Trophoblast cell (in vitro differentiated cells and primary cell): ENCODE measurements around the gene SEMA4F.
"Not testable (repeated sequence)": the region's sequence is repeated elsewhere in the genome, so short reads cannot be mapped to it uniquely, and the experiment has no call there.

Experiments used
- DNase-seq, 2 donors: peaks; one replicate each; pipeline ENCODE4 v3.0.0-alpha.2; 2016
- H2AFZ ChIP-seq: 2 replicates; pipeline ENCODE4 v1.6.1; 2013; ENCODE audit warnings: low read length, moderate library complexity, mild to moderate bottlenecking; ENCODE audit not compliant: insufficient read depth, poor library complexity
- H2AK5ac ChIP-seq: 2 replicates; pipeline ENCODE4 v1.6.1; 2013; ENCODE audit warnings: mild to moderate bottlenecking, low read length
- H2BK120ac ChIP-seq: 2 replicates; pipeline ENCODE4 v1.6.1; 2013; ENCODE audit warnings: low read length, mild to moderate bottlenecking, moderate library complexity; ENCODE audit not compliant: insufficient read depth, poor library complexity
- H2BK12ac ChIP-seq: 2 replicates; pipeline ENCODE4 v1.6.1; 2013; ENCODE audit warnings: mild to moderate bottlenecking, low read length, moderate library complexity
- H2BK5ac ChIP-seq: 2 replicates; pipeline ENCODE4 v1.6.1; 2013; ENCODE audit warnings: low read length, low read depth, moderate library complexity, mild to moderate bottlenecking; ENCODE audit not compliant: poor library complexity
- H3K14ac ChIP-seq: 2 replicates; pipeline ENCODE4 v1.6.1; 2013; ENCODE audit warnings: mild to moderate bottlenecking, low read length
- H3K18ac ChIP-seq: 2 replicates; pipeline ENCODE4 v1.6.1; 2013; ENCODE audit warnings: mild to moderate bottlenecking, low read length
- H3K23ac ChIP-seq: 2 replicates; pipeline ENCODE4 v1.6.1; 2013; ENCODE audit warnings: low read length
- H3K27ac ChIP-seq: 2 replicates; pipeline ENCODE4 v1.5.1; 2013; ENCODE audit warnings: low read depth, mild to moderate bottlenecking, inconsistent platforms, low read length, moderate library complexity
- H3K27me3 ChIP-seq: 2 replicates; pipeline ENCODE4 v1.6.1; 2013; ENCODE audit warnings: inconsistent platforms, mild to moderate bottlenecking, low read length, moderate library complexity; ENCODE audit not compliant: insufficient read depth
- H3K36me3 ChIP-seq, 2 experiments: 1 replicate in 1 of 2; 2 replicates in 1 of 2; pipeline ENCODE4 v1.6.1; 2013; ENCODE audit warnings: low read length in 2 of 2, mild to moderate bottlenecking in 2 of 2, moderate library complexity in 1 of 2; ENCODE audit not compliant: insufficient read depth in 2 of 2, control insufficient read depth in 1 of 2
- H3K4ac ChIP-seq: 2 replicates; pipeline ENCODE4 v1.6.1; 2013; ENCODE audit warnings: low read depth, mild to moderate bottlenecking, low read length, moderate library complexity
- H3K4me1 ChIP-seq, 2 experiments: 1 replicate in 1 of 2; 2 replicates in 1 of 2; pipeline ENCODE4 v1.6.1; 2013; ENCODE audit warnings: low read length in 2 of 2, mild to moderate bottlenecking in 2 of 2, moderate library complexity in 1 of 2; ENCODE audit not compliant: insufficient read depth in 2 of 2, control insufficient read depth in 1 of 2
- H3K4me2 ChIP-seq: 2 replicates; pipeline ENCODE4 v1.6.1; 2013; ENCODE audit warnings: inconsistent platforms, mild to moderate bottlenecking, low read length, moderate library complexity
- H3K4me3 ChIP-seq: 2 replicates; pipeline ENCODE4 v1.5.1; 2013; ENCODE audit warnings: mild to moderate bottlenecking, low read depth, low read length, inconsistent platforms
- H3K79me1 ChIP-seq: one replicate; pipeline ENCODE4 v1.6.1; 2013; ENCODE audit warnings: low read length
- H3K79me2 ChIP-seq: 2 replicates; pipeline ENCODE4 v1.6.1; 2013; ENCODE audit warnings: low read length, mild to moderate bottlenecking; ENCODE audit not compliant: control insufficient read depth, insufficient read depth, poor library complexity
- H3K9ac ChIP-seq: 2 replicates; pipeline ENCODE4 v1.6.1; 2013; ENCODE audit warnings: mild to moderate bottlenecking, low read length
- H3K9me3 ChIP-seq: 2 replicates; pipeline ENCODE4 v1.6.1; 2013; ENCODE audit warnings: low read depth, mild to moderate bottlenecking, control low read depth, inconsistent platforms, low read length; ENCODE audit not compliant: insufficient read depth
- H4K12ac ChIP-seq: 2 replicates; pipeline ENCODE4 v1.6.1; 2013; ENCODE audit warnings: low read depth, mild to moderate bottlenecking, low read length, moderate library complexity
- H4K8ac ChIP-seq: 2 replicates; pipeline ENCODE4 v1.6.1; 2013; ENCODE audit warnings: low read depth, mild to moderate bottlenecking, low read length, moderate library complexity
- H4K91ac ChIP-seq: one replicate; pipeline ENCODE4 v1.6.1; 2013; ENCODE audit warnings: low read depth, mild to moderate bottlenecking, low read length, moderate library complexity
- WGBS: extraction: QIAGEN DNeasy Blood & Tissue Kit; methylation state at CpG from one replicate; pipeline ENCODE4 v1.1.7; 2013; ENCODE audit warnings: missing lambda C conversion rate; ENCODE audit not compliant: insufficient read length, insufficient coverage; ENCODE audit errors: extremely low coverage; 5-methylcytosine and 5-hydroxymethylcytosine counted together

SEMA4F gene

GRCh38 chr2:74630454-74630853 is 23.6 kb upstream of the SEMA4F start:
- not testable (repeated sequence) for H3K27me3 ChIP-seq, H3K9ac ChIP-seq, H4K91ac ChIP-seq, H3K14ac ChIP-seq, H3K36me3 ChIP-seq, H3K27ac ChIP-seq, H3K4ac ChIP-seq, H2BK120ac ChIP-seq, H3K4me3 ChIP-seq, H2BK12ac ChIP-seq, H3K4me2 ChIP-seq, H2AFZ ChIP-seq, H2BK5ac ChIP-seq, H3K79me1 ChIP-seq, H3K79me2 ChIP-seq, H4K8ac ChIP-seq, DNase-seq, H3K18ac ChIP-seq, H4K12ac ChIP-seq, H3K4me1 ChIP-seq, H2AK5ac ChIP-seq, H3K9me3 ChIP-seq, H3K23ac ChIP-seq
- WGBS, result no CpG with 5 or more reads among the region's 3 CpGs

DNA sequence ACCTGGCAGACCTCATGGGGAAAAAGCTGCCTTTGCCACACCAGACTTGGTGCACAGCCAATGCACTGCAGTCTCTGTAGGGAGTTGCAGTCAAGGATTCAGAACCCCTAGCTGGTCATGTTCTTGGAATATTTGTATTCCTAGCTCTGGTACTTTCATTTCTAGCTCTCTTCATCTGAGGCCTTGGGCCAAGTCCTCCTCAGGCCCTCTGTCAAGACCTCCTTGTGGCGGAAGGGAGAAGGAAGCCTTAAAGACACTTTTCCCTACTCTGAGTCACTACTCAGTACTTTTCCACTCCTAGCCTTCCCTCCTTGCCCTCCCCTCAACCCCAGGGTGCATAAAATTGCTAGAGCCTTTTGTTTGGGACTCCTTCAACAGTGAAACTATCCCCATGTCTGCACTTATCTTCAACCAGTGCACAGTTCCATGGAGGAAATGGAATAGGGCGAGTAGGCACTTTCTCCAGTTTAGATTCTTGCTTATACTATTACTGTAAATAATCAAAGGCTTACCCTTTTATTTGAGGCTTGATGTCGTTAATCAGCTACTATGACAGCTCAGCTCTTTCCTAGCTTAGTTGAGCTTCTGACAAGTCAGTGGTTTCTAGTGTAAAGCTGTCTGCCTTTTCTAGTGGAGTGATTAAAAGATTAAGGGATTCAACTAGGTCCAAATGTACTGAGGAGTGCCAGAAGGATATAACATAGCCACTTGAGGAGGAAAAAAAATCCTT is 21.7 kb upstream of the SEMA4F start:
- Histone ChIP-seq H2AK5ac (no peak overlapping the region), H3K27ac (no peak overlapping the region), H3K4me1 (no peaks in the 10 kb centered on the region), H3K18ac (no peak overlapping the region), H3K14ac (no peak overlapping the region), H3K23ac (no peak overlapping the region), H3K36me3 (no peaks in the 10 kb centered on the region), H4K12ac (no peak overlapping the region), H3K9me3 (no peaks in the 10 kb centered on the region), H3K27me3 (no peaks in the 10 kb centered on the region), H3K4ac (no peak overlapping the region), H3K79me2 (no peaks in the 10 kb centered on the region), H3K9ac (no peak overlapping the region), H3K79me1 (no peaks in the 10 kb centered on the region), H2BK12ac (no peak overlapping the region), H2BK120ac (no peak overlapping the region), H2BK5ac (no peak overlapping the region), H3K4me2 (no peak overlapping the region), H4K91ac (no peak overlapping the region), H4K8ac (no peak overlapping the region), H3K4me3 (no peak overlapping the region), H2AFZ (no peak overlapping the region)
- no CpG with 5 or more reads among the region's 3 CpGs for WGBS
- no peak for DNase-seq

GRCh38 chr2:74632939-74633312 is 21.1 kb upstream of the SEMA4F start:
- Histone ChIP-seq H3K4me2 (no peak overlapping the region), H3K23ac (no peak overlapping the region), H3K4me1 (no peaks in the 10 kb centered on the region), H4K91ac (no peak overlapping the region), H3K36me3 (no peaks in the 10 kb centered on the region), H4K12ac (no peak overlapping the region), H3K79me2 (no peaks in the 10 kb centered on the region), H2AFZ (no peak overlapping the region), H3K4me3 (no peak overlapping the region), H4K8ac (no peak overlapping the region), H3K27ac (no peak overlapping the region), H3K79me1 (no peaks in the 10 kb centered on the region), H3K9ac (no peak overlapping the region), H3K4ac (no peak overlapping the region), H3K18ac (no peak overlapping the region), H2BK12ac (no peak overlapping the region), H2BK120ac (no peak overlapping the region), H3K9me3 (no peaks in the 10 kb centered on the region), H3K27me3 (no peaks in the 10 kb centered on the region), H2BK5ac (no peak overlapping the region), H3K14ac (no peak overlapping the region), H2AK5ac (no peak overlapping the region)
- DNase-seq, result no peak

DNA sequence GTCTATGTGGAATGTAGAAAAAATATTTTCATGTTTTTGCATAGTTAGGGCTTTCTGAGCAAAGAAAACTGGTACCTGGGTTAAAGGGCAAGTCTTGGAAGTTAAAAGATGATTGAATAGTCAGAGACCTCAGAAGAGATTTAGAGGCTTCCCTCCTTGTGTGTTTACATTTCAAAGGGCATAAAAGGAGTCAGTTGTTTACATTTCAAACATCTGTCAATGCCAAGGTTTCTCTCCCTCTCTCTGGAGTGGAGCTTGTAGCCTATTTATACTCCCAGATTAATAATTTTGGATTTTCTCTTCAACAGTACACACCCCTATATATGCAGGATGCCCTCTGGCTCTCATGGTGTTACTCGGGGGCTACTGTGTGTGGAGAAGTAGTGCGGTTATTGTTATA is 14.5 kb upstream of the SEMA4F start:
- H3K9me3 ChIP-seq, result no peaks in the 10 kb centered on the region
- no peaks in the 10 kb centered on the region for H3K4me1 ChIP-seq
- no peak overlapping the region for H3K4me2 ChIP-seq
- H3K79me2 ChIP-seq, result no peaks in the 10 kb centered on the region
- no peak overlapping the region for H2BK120ac ChIP-seq
- no peak overlapping the region for H4K12ac ChIP-seq
- no peaks in the 10 kb centered on the region for H3K27me3 ChIP-seq
- H2BK5ac ChIP-seq, result no peak overlapping the region
- no peaks in the 10 kb centered on the region for H3K36me3 ChIP-seq
- WGBS, result no CpG with 5 or more reads among the region's 2 CpGs
- H3K23ac ChIP-seq, result no peak overlapping the region
- DNase-seq, result no peak
- H3K4ac ChIP-seq, result no peak overlapping the region
- H2AFZ ChIP-seq, result no peak overlapping the region
- H2BK12ac ChIP-seq, result no peak overlapping the region
- H3K18ac ChIP-seq, result no peak overlapping the region
- H3K27ac ChIP-seq, result no peak overlapping the region
- H3K4me3 ChIP-seq, result no peak overlapping the region
- no peak overlapping the region for H2AK5ac ChIP-seq
- H3K9ac ChIP-seq, result no peak overlapping the region
- H4K91ac ChIP-seq, result no peak overlapping the region
- no peaks in the 10 kb centered on the region for H3K79me1 ChIP-seq
- H3K14ac ChIP-seq, result no peak overlapping the region
- no peak overlapping the region for H4K8ac ChIP-seq
